Stimulated activated naive CD4-positive, alpha-beta T cell (primary cell): ENCODE measurements around the gene GKN2.
"Not testable (repeated sequence)": the region's sequence is repeated elsewhere in the genome, so short reads cannot be mapped to it uniquely, and the experiment has no call there.

Source experiments
- DNase-seq, 6 experiments: peaks; one replicate each; lab custom pipeline; 2025; lab: John Stamatoyannopoulos, UW

Gene GKN2

GRCh38 chr2:68959001-68959400 is 6.3 kb upstream of the GKN2 start:
- no peak for DNase-seq

GRCh38 chr2:68955432-68955831 is 2.7 kb upstream of the GKN2 start:
- not testable (repeated sequence) for DNase-seq

- DNase-seq, result no peak
These were observed 794 bp downstream of the GKN2 start for GRCh38 chr2:68951899-68952298.

GRCh38 chr2:68948710-68949109 is 4.0 kb downstream of the GKN2 start:
- no peak for DNase-seq

- no peak for DNase-seq
These were observed 6.6 kb downstream of the GKN2 start for GRCh38 chr2:68946117-68946516.

GRCh38 chr2:68943581-68944568 is 8.8 kb downstream of the GKN2 start:
- peak in 5 of 6 experiments; percentile 18 to 63 (median 34) for DNase-seq

- DNase-seq, result no peak
These were observed 9.9 kb downstream of the GKN2 start for GRCh38 chr2:68942827-68943226.

- no peak for DNase-seq
These were observed 12.3 kb downstream of the GKN2 start for GRCh38 chr2:68940369-68940768.

- DNase-seq, result no peak
These were observed 12.7 kb downstream of the GKN2 start for GRCh38 chr2:68939962-68940361.

- DNase-seq, result no peak
These were observed 13.8 kb downstream of the GKN2 start for GRCh38 chr2:68938938-68939337.

GRCh38 chr2:68937346-68938055 is 15.2 kb downstream of the GKN2 start:
- DNase-seq, result no peak

- DNase-seq, result no peak
These were observed 15.8 kb downstream of the GKN2 start for GRCh38 chr2:68936889-68937288.

- DNase-seq, result no peak
These were observed 16.3 kb downstream of the GKN2 start for GRCh38 chr2:68936427-68936826.

- no peak for DNase-seq
These were observed 17.2 kb downstream of the GKN2 start for GRCh38 chr2:68935471-68935870.

- DNase-seq, result no peak
These were observed 18.7 kb downstream of the GKN2 start for GRCh38 chr2:68934021-68934420.

GRCh38 chr2:68932402-68932801 is 20.3 kb downstream of the GKN2 start:
- no peak for DNase-seq

GRCh38 chr2:68931799-68932198 is 20.9 kb downstream of the GKN2 start:
- no peak for DNase-seq

- DNase-seq, result no peak
These were observed 21.5 kb downstream of the GKN2 start for GRCh38 chr2:68931149-68931711.

- DNase-seq, result no peak
These were observed 25.9 kb downstream of the GKN2 start for GRCh38 chr2:68926796-68927195.

GRCh38 chr2:68925295-68925896 is 27.3 kb downstream of the GKN2 start:
- peak; percentile 21 to 69 (median 33) for DNase-seq

- DNase-seq, result no peak
These were observed 31.0 kb downstream of the GKN2 start for GRCh38 chr2:68921646-68922045.

- DNase-seq, result no peak
These were observed 32.1 kb downstream of the GKN2 start for GRCh38 chr2:68920481-68921170.
